ENCODE data around the gene RABL6. TPM values are rescaled to one million over a fixed set of nuclear protein-coding genes. Genes with fewer than 3 reads are reported as not detected.
"Not testable (repeated sequence)": the region's sequence is repeated elsewhere in the genome, so short reads cannot be mapped to it uniquely, and the experiment has no call there.

The RABL6 gene
- total RNA-seq, 2 donors from 2014 or later: 159 to 206 TPM

GRCh38 chr9:136881691-136882108 is 74.0 kb downstream of the RABL6 start:
- TF ChIP-seq CTCF (conservative IDR thresholded peaks at IDR 0.05): no peak
- H3K27ac Mint-ChIP-seq: no peak overlapping the region
- peaks cover 8% of the 10 kb centered on the region for H3K4me1 Mint-ChIP-seq
- H3K4me3 ChIP-seq (ENCODE audit: low read length): no peak overlapping the region
- H3K4me3 Mint-ChIP-seq: no peak overlapping the region
- H3K9me3 Mint-ChIP-seq: no peaks in the 10 kb centered on the region
- no peaks in the 10 kb centered on the region for H3K27me3 ChIP-seq (ENCODE audit: control insufficient read depth, insufficient read depth, low read length, poor library complexity, severe bottlenecking)
- peaks cover 11% of the 10 kb centered on the region for H3K27me3 Mint-ChIP-seq (ENCODE audit: insufficient read depth)
- H3K9ac ChIP-seq (ENCODE audit: extremely low read depth, low read length, poor library complexity, severe bottlenecking): no peak overlapping the region
- H3K9me3 ChIP-seq (ENCODE audit: control insufficient read depth, low read length): no peaks in the 10 kb centered on the region
- no peak overlapping the region for H3K27ac ChIP-seq (ENCODE audit: low read depth, low read length)
- peaks cover 6% of the 10 kb centered on the region for H3K4me1 ChIP-seq (ENCODE audit: control insufficient read depth, insufficient read depth, low read length)
- DNase-seq: no peak
- WGBS, 2 experiments (ENCODE audit: insufficient coverage in 1 of 2, insufficient read length in 1 of 2): 56 to 61% methylated on average over 7 to 9 of the region's 9 CpGs
- no peaks in the 10 kb centered on the region for H3K36me3 ChIP-seq (ENCODE audit: control insufficient read depth, insufficient read depth, low read length)
- no peaks in the 10 kb centered on the region for H3K36me3 Mint-ChIP-seq (ENCODE audit: low read depth)

DNA sequence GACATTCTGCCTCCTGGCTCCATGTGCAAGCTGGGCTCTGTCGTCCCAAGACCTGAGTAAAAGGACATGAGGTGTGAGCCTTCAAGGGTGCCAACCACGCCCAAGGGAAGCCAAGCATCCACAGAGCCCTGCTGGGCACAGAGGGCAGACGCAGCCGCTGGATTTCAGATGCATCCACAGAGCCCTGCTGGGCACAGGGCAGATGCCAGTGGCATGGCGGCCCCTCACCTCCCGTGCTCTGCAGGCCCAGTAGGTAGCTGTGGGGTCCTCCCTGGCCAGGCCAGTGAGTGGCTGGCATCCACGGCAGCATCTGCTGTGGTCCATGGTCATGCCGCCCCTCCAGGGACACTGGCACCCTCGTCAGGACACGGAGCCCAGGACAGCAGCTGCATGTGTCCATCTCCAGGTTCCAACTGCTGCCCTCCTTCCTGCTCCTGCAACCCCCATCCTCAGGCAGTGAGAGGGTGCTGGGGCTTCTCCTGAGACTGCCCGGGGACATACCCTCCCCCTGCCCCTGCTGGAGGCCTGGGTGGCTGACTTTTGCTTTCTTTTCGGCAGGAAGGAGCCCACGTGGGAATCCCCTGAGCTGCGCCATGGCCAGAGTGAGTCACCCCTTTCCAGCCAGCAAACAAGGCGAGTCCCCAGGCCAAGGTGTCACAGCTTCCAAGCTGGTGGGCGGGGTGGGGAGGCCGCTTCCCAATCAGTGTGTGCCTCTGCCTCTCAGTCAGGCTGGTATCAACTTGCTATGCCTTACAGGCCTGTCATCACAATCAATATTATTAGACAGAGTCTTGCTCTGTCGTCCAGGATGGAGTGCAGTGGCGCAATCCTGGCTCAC is 74.6 kb downstream of the RABL6 start:
- Histone ChIP-seq H3K27ac (ENCODE audit: low read depth, low read length) (no peak overlapping the region), H3K4me3 (ENCODE audit: low read length) (no peak overlapping the region), H3K27me3 (ENCODE audit: control insufficient read depth, insufficient read depth, low read length, poor library complexity, severe bottlenecking) (no peaks in the 10 kb centered on the region), H3K9ac (ENCODE audit: extremely low read depth, low read length, poor library complexity, severe bottlenecking) (no peak overlapping the region), H3K36me3 (ENCODE audit: control insufficient read depth, insufficient read depth, low read length) (no peaks in the 10 kb centered on the region), H3K4me1 (ENCODE audit: control insufficient read depth, insufficient read depth, low read length) (peaks cover 6% of the 10 kb centered on the region), H3K9me3 (ENCODE audit: control insufficient read depth, low read length) (no peaks in the 10 kb centered on the region)
- DNase-seq: peak; percentile 80
- Mint-ChIP-seq H3K4me1 (peaks cover 12% of the 10 kb centered on the region), H3K4me3 (no peak overlapping the region), H3K27ac (no peak overlapping the region), H3K27me3 (ENCODE audit: insufficient read depth) (peaks cover 8% of the 10 kb centered on the region), H3K9me3 (no peaks in the 10 kb centered on the region), H3K36me3 (ENCODE audit: low read depth) (no peaks in the 10 kb centered on the region)
- 74 to 78% methylated on average over 12 to 19 of the region's 19 CpGs for WGBS, 2 experiments (ENCODE audit: insufficient coverage in 1 of 2, insufficient read length in 1 of 2)
- TF ChIP-seq CTCF (conservative IDR thresholded peaks at IDR 0.05): no peak

DNA sequence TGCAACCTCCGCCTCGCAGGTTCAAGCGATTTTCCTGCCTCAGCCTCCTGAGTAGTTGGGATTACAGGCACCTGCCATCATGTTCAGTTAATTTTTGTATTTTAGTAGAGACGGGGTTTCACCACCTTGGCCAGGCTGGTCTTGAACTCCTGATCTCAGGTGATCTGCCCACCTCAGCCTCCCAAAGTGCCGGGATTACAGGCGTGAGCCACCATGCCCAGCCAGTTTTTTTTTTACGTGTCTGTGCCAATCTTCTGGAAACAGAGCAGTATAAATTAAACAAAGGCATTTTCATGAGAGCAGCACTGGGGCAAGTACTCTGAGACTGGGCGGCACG is 75.2 kb downstream of the RABL6 start:
- H3K9ac ChIP-seq (ENCODE audit: extremely low read depth, low read length, poor library complexity, severe bottlenecking); H3K27me3 ChIP-seq (ENCODE audit: control insufficient read depth, insufficient read depth, low read length, poor library complexity, severe bottlenecking); H3K9me3 ChIP-seq (ENCODE audit: control insufficient read depth, low read length); H3K4me1 ChIP-seq (ENCODE audit: control insufficient read depth, insufficient read depth, low read length); H3K4me3 ChIP-seq (ENCODE audit: low read length); H3K36me3 Mint-ChIP-seq (ENCODE audit: low read depth); H3K36me3 ChIP-seq (ENCODE audit: control insufficient read depth, insufficient read depth, low read length); DNase-seq; H3K27me3 Mint-ChIP-seq (ENCODE audit: insufficient read depth); H3K9me3 Mint-ChIP-seq; H3K4me3 Mint-ChIP-seq; H3K27ac Mint-ChIP-seq; H3K27ac ChIP-seq (ENCODE audit: low read depth, low read length): not testable (repeated sequence)
- H3K4me1 Mint-ChIP-seq: peaks cover 15% of the 10 kb centered on the region
- WGBS, 2 experiments (ENCODE audit: insufficient coverage in 1 of 2, insufficient read length in 1 of 2): 94 to 99% methylated on average over 7 to 9 of the region's 9 CpGs

DNA sequence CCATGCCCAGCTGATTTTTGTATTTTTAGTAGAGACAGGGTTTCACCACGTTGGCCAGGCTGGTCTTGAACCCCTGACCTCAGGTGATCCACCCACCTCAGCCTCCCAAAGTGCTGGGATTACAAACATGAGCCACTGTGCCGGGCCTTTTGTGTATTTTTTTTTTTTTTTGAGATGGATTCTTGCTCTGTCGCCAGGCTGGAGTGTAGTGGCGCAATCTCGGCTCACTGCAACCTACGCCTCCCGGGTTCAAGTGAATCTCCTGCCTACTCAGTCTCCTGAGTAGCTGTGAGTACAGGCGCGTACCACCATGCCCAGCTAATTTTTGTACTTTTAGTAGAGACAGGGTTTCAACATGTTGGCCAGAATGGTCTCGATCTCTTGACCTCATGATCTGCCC is 75.9 kb downstream of the RABL6 start:
- not testable (repeated sequence) for H3K36me3 Mint-ChIP-seq (ENCODE audit: low read depth); H3K4me3 Mint-ChIP-seq
- 94 to 95% methylated on average over 8 to 10 of the region's 10 CpGs for WGBS, 2 experiments (ENCODE audit: insufficient coverage in 1 of 2, insufficient read length in 1 of 2)

More for the DNA sequence above, 75.9 kb downstream of the RABL6 start:
- not testable (repeated sequence) for H3K27ac ChIP-seq (ENCODE audit: low read depth, low read length); H3K27me3 Mint-ChIP-seq (ENCODE audit: insufficient read depth); H3K9me3 Mint-ChIP-seq; DNase-seq; H3K4me1 ChIP-seq (ENCODE audit: control insufficient read depth, insufficient read depth, low read length); H3K27ac Mint-ChIP-seq; H3K4me3 ChIP-seq (ENCODE audit: low read length); H3K9ac ChIP-seq (ENCODE audit: extremely low read depth, low read length, poor library complexity, severe bottlenecking); H3K9me3 ChIP-seq (ENCODE audit: control insufficient read depth, low read length); H3K27me3 ChIP-seq (ENCODE audit: control insufficient read depth, insufficient read depth, low read length, poor library complexity, severe bottlenecking); H3K36me3 ChIP-seq (ENCODE audit: control insufficient read depth, insufficient read depth, low read length)
- H3K4me1 Mint-ChIP-seq: peaks cover 15% of the 10 kb centered on the region

All from endodermal cell (in vitro differentiated cells).